ENCODE measurements around the gene CA14.
"Not testable (repeated sequence)": the region's sequence is repeated elsewhere in the genome, so short reads cannot be mapped to it uniquely, and the experiment has no call there.

The CA14 gene

GRCh38 chr1:150281221-150281757 is 23.7 kb downstream of the CA14 start:
- peak; percentile 74 for DNase-seq

DNA sequence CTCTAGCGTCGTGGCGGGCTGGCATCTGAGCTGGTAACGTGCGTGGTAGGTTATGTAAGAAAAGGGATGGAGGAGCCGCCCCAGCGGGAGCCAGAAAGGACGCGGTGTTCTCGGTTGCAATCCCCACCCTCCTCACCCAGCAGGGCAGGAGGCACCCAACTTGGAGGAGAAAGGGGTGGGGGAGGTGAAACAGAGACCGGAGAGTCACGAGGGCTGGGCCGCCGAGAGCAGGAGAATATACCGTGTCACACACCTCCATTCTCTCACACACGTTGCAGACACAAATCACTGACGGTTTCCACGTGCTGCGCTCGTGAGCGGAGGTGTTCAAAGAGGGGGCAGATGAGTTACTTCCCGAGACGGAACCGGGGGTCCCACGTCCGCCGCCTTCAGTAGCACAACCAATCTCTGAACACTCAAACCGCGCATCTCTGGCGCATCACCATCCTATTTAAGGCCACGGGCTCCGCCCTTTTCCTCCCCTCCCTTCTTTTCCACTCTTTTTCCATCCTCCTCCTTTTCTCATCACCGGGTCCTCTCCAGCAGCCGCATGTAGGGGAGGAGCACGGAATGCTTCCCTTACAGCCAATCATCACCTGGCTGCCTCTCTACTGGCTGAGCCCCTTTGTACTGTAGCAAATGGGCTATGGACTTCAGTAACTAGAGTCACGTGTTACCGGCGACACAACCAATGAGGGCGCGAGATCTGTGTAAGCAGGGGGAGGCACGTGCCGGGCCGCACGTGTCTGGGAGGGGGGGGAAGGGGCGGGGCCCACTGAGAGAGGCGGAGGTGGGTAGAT is 24.4 kb downstream of the CA14 start, which contains the start of gene CIART:
Gene CIART (plus strand): TSS at position 797 of the 800 bp plus-strand sequence. CDS start 714 bp downstream, outside the sequence.
- DNase-seq = peak; percentile 100

GRCh38 chr1:150282558-150282958 is 25.0 kb downstream of the CA14 start:
- DNase-seq = no peak

DNA sequence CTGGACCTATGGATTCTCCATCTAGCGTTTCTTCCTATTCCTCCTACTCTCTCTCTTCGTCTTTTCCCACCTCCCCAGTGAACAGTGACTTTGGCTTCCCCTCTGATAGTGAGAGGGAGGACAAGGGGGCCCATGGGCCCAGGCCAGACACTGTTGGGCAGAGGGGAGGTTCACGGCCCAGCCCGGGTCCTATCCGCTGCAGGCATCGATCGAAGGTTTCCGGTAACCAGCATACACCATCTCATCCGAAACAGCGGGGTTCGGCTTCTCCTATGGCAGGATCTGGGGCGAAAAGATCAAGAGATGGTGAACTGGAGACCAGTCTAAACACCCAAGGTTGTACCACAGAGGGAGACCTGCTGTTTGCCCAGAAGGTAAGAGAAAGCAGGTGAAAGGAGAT is 25.7 kb downstream of the CA14 start:
- no peak for DNase-seq

GRCh38 chr1:150288382-150288781 is 30.8 kb downstream of the CA14 start:
- DNase-seq = no peak

DNA sequence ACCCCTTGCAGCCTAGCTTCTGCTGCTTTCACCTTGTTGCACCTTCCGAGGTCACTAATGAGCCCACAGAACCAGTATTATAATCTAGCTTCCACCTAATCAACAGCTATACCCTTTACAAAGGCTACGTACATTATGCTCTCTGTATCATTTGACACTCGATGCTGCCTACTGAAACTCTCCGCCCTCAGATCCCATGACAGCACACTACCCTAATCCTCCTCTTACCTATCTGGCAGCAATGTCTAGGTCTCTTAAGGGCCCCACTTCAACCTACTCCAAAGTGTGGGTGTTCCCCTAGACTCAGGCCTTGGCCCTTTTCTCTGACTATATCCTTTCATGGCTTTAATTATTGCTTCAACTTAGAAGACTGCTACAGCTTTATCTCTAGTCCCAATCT is 31.2 kb downstream of the CA14 start:
- DNase-seq = no peak

DNA sequence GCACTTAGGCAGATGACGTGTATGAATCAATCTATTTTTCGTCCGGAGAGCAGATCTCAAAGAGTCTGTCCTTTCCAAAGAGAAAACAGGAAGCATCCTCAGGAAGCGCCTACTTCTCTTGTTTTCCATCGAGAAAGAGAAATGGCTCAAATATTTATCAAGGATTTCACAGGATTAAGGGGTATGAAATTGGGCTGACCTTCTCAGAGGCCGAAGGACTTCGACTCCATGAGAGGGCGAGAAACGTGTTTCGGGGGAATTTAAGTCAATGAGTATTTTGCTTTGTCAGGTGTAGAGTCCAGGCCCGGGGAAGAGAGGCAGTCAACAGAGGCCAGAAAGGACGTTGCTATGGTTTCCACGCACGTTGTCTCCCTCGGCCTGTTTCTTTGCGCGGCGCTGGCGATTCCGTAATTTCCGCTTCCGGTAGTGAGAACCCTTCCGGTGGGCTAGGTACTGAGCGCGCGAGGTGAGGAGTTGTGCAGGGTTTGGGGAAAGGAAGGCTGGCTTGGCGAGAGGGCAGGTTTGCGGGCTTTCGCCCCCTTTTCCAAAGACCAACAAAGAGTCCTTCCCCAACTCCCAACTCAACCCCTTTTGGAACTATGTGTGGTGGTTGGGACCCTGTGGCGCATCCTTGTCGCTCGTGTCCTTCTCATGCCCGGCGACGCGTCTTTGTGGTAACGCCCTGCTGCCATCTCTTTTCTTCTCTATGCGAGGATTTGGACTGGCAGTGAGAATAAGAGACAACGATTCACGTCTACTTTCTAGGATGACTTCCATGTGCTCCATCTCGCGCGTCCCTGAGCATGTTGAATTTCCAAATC is 36.1 kb downstream of the CA14 start, which contains the start of gene MRPS21:
Gene MRPS21 (plus strand): TSS at position 429 of the 821 bp plus-strand sequence. CDS start 506 bp downstream, outside the sequence.
- peak; percentile 93 for DNase-seq

GRCh38 chr1:150295476-150295875 is 37.9 kb downstream of the CA14 start:
- no peak for DNase-seq

DNA sequence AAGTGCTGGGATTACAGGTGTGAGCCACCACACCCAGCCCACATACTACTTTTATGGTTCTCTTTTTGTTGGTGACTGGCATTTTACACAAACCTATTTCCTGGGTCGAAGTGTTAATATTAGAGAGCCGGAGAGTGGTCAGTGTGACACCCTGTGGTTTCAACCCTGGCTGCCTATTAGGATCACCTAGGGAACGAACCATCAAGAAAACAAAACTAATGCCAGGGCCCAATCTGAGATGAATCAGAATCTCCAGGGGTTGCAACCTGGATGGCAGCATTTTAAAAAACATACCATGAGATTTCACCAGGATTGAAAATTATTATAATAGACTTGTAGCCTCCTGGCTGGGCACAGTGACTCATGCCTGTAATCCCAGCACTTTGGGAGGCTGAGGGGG is 42.1 kb downstream of the CA14 start:
- no peak for DNase-seq

DNA sequence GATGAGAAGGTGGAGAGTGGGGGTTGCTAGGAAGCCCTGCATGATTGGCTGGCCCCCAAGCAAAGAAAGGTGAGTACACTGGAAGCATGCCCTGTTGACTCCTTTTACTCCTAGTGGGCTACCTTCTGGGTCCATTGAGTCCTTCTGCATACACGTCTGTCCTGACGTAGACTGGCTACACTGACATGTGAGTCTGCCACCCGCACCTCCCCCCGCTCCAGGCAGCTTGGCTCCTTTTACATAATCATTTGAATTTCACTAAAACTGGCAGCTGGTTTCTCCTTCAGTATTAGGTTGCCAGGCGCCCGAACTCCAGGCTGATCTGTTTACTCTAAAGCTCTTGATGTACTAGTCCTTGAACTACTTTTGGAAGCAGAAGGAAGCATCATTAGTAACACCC is 44.8 kb downstream of the CA14 start:
- no peak for DNase-seq

DNA sequence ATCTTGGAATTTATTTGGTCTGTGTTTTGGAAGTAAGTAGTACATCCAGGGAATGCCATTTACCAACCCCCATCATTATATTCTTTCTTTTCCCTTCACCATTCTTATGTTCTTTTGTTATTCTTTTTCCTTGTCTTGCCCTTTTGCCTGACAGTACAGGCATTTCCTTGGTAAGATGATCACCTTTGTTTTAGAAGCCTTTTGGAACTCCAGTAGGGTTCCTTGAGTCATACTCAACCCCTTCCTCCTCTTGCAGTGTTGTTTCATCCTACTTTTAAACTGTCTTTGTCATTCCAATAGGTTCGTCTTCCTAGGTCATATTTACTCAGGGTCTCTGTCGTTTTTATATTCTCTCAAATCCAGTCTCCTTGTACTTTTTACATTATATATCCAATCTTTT is 45.3 kb downstream of the CA14 start:
- no peak for DNase-seq

- DNase-seq = not testable (repeated sequence)
Measured at GRCh38 chr1:150308585-150308984, 51.0 kb downstream of the CA14 start.

DNA sequence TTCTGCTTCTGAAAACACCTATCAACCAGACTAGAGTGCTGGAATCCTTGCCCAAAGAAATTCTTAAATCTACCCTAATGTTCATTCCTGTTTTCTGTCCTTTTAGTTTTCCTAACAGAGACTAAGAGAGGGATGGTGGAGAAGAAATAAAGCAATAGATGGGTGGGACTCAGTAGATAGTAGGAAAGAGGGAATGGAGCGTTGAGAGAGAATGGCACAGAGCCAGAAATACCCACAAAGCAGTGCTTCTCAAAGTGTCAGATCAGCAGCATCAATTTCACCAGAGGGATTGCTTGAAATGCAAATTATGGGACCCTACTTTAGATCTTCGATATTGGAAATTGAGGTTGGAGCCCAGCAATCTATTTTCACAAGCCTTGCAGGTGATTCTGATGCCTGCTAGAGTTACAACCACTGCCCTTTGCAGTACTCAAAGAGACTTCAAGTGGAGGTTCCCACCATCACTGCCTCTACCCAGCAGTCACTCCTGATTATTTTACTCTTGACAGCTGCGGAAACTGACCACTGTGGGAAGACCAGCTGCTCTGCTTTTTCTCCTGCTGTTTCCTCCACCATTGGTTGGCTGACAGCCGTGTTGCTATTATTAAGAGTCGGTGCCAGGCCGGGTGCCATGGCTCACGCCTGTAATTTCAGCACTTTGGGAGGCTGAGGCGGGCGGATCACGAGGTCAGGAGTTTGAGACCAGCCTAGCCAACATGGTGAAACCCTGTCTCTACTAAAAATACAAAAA is 52.4 kb downstream of the CA14 start:
- no peak for DNase-seq

- no peak for DNase-seq
Measured at GRCh38 chr1:150311762-150312161, 54.2 kb downstream of the CA14 start.
